ENCODE measurements around the gene GPR39.

The GPR39 gene

DNA sequence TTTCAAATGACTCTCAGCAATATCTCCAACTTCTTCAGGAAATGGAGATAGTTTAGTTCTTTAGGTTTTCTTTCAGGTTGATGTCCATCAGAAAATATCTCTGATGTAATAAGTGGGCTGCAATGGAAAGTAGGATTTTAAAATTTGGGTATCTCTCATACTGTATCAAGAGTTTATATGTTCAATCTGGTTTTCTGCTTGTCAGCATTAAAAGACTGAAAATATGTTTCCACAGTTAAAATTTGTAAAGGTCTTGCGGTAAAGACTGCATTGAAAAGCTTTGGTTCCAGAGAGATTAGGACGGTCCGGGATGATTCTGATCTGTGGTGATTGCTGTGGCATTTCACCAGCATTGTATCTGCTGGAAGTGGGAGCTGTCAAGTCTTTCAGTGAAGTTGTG is 170.2 kb downstream of the GPR39 start:
- H3K27ac Mint-ChIP-seq: no peak overlapping the region
- no peaks in the 10 kb centered on the region for H3K4me1 Mint-ChIP-seq
- H3K27me3 Mint-ChIP-seq: peaks cover 7% of the 10 kb centered on the region
- H3K9me3 Mint-ChIP-seq: peaks cover 2% of the 10 kb centered on the region
- H3K36me3 Mint-ChIP-seq: no peaks in the 10 kb centered on the region
- H3K4me3 Mint-ChIP-seq: no peak overlapping the region
- DNase-seq (ENCODE audit: low spot score in 2 of 2) (no peak), ATAC-seq (ENCODE audit: low read depth) (no peak)

DNA sequence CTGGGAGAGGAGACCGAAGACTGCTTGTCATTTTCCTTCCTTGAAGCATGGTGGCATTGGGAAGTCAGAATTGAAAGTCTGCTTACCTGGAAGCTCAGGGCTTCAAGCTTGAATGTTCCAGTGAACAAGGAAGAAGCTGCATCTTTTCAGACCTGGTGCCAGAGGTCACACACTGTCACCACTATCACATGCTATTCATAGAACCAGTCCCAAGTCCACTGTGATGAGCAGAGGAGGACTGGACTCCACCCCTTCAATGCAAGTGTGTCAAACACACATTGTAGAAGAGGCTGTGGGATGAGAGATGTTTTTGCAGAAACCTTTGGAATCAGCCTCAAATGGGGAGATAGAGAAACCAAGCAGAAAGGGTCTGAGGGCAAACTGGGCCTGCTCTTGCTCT is 172.0 kb downstream of the GPR39 start:
- Mint-ChIP-seq H3K27ac (no peak overlapping the region), H3K4me3 (no peak overlapping the region), H3K9me3 (peaks cover 2% of the 10 kb centered on the region), H3K4me1 (no peaks in the 10 kb centered on the region), H3K36me3 (no peaks in the 10 kb centered on the region), H3K27me3 (peaks cover 9% of the 10 kb centered on the region)
- DNase-seq (ENCODE audit: low spot score in 2 of 2) (no peak), ATAC-seq (ENCODE audit: low read depth) (no peak)

DNA sequence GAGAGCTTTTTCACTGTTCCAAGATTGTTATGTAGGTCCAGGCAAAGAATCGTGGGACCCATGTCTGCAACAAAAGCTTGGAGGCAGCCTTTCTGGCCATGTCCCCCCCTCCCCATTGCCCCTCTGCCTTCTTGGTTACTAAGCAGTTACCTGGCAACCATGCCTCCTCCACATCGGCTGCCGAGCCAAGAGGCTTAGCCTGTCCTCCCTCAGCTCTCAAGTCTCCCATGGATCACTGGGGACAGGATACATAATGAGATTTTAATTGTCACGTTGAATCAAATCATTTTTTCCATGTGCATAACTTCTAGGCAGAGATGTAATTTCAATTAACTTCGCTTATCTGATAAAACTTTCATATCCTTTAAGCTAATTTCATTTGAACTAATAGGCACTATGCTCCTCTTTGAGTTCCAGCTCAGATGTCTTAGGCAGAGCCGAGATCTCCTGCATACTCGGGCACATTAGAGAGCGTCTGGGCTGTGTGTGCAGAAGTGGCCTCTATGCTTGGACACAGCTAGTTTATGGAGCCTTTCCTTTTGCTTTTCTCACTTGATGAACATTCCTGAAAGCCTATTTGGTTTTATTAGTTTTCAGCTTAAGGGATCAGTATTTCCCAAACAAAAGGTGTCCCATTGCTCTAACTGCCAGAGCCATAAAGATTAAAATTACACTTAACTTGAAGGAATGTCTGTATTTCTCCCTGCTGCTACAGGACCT is 172.7 kb downstream of the GPR39 start:
- Mint-ChIP-seq H3K9me3 (peaks cover 2% of the 10 kb centered on the region), H3K27ac (no peak overlapping the region), H3K27me3 (peaks cover 5% of the 10 kb centered on the region), H3K4me3 (no peak overlapping the region), H3K4me1 (no peaks in the 10 kb centered on the region), H3K36me3 (no peaks in the 10 kb centered on the region)
- DNase-seq (ENCODE audit: low spot score in 2 of 2) (no peak), ATAC-seq (ENCODE audit: low read depth) (no peak)

GRCh38 chr2:132589966-132590365 is 173.4 kb downstream of the GPR39 start:
- H3K27me3 Mint-ChIP-seq: peaks cover 5% of the 10 kb centered on the region
- no peak overlapping the region for H3K4me3 Mint-ChIP-seq
- no peaks in the 10 kb centered on the region for H3K4me1 Mint-ChIP-seq
- ATAC-seq (ENCODE audit: low read depth) (no peak), DNase-seq (ENCODE audit: low spot score in 2 of 2) (no peak)
- no peaks in the 10 kb centered on the region for H3K36me3 Mint-ChIP-seq
- H3K27ac Mint-ChIP-seq: no peak overlapping the region
- peaks cover 2% of the 10 kb centered on the region for H3K9me3 Mint-ChIP-seq

DNA sequence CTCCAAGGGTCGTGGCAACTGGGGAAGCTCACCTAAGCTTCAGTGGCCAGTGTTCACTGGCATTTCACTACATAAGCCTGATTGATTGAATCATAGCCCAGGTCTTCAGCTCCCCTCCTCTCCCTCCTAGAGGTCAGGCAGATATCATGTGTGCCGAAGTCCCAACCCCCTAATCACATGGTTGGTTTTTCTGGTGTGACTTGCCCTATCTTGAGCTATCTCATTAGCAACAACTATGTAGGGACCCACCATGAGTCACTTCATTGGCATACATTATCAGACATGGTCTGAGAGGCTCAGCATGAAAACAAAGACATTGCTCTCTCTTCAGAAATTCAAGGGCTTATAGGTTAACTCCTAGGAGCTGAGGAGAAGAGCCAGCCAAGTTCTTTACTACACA is 176.6 kb downstream of the GPR39 start:
- no peaks in the 10 kb centered on the region for H3K36me3 Mint-ChIP-seq
- H3K27ac Mint-ChIP-seq: no peak overlapping the region
- H3K27me3 Mint-ChIP-seq: peaks cover 10% of the 10 kb centered on the region
- H3K9me3 Mint-ChIP-seq: peaks cover 6% of the 10 kb centered on the region
- no peak for ATAC-seq (ENCODE audit: low read depth)
- no peak overlapping the region for H3K4me3 Mint-ChIP-seq
- H3K4me1 Mint-ChIP-seq: no peaks in the 10 kb centered on the region
- DNase-seq (ENCODE audit: low spot score in 2 of 2): no peak

- DNase-seq (ENCODE audit: low spot score in 2 of 2): no peak
- no peak overlapping the region for H3K4me3 Mint-ChIP-seq
- no peaks in the 10 kb centered on the region for H3K36me3 Mint-ChIP-seq
- H3K27ac Mint-ChIP-seq: no peak overlapping the region
- no peaks in the 10 kb centered on the region for H3K4me1 Mint-ChIP-seq
- H3K9me3 Mint-ChIP-seq: peaks cover 7% of the 10 kb centered on the region
- peaks cover 13% of the 10 kb centered on the region for H3K27me3 Mint-ChIP-seq
- ATAC-seq (ENCODE audit: low read depth): no peak
Observed at GRCh38 chr2:132595186-132595585, 178.6 kb downstream of the GPR39 start.

- Mint-ChIP-seq H3K27me3 (peaks cover 9% of the 10 kb centered on the region), H3K4me3 (no peak overlapping the region), H3K36me3 (no peaks in the 10 kb centered on the region), H3K27ac (no peak overlapping the region), H3K9me3 (peaks cover 6% of the 10 kb centered on the region), H3K4me1 (no peaks in the 10 kb centered on the region)
- ATAC-seq (ENCODE audit: low read depth) (no peak), DNase-seq (ENCODE audit: low spot score in 2 of 2) (no peak)
Observed at GRCh38 chr2:132595693-132596092, 179.1 kb downstream of the GPR39 start.

DNA sequence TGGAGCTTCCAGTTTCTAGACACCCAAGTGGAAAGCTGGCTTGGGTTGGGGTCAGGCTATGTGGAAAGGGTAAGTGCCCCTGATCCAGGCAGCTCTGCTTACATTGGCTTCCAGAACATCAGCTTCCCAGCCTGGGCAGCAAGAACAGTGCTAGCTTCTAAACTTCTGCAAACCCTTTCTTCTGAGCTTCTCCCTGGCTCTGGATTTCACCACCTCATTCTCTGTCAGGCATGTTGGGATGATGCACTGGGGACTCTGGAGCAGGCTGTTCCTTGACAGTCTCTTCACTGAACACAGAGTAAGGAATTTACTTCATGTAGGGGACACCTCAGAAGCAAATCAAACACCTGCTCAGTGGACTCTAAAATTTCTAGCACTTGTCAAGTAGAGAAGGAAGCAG is 180.6 kb downstream of the GPR39 start:
- DNase-seq (ENCODE audit: low spot score in 2 of 2): no peak
- H3K4me1 Mint-ChIP-seq: no peaks in the 10 kb centered on the region
- H3K36me3 Mint-ChIP-seq: no peaks in the 10 kb centered on the region
- H3K4me3 Mint-ChIP-seq: no peak overlapping the region
- H3K9me3 Mint-ChIP-seq: peaks cover 6% of the 10 kb centered on the region
- H3K27me3 Mint-ChIP-seq: peaks cover 9% of the 10 kb centered on the region
- no peak for ATAC-seq (ENCODE audit: low read depth)
- H3K27ac Mint-ChIP-seq: no peak overlapping the region

DNA sequence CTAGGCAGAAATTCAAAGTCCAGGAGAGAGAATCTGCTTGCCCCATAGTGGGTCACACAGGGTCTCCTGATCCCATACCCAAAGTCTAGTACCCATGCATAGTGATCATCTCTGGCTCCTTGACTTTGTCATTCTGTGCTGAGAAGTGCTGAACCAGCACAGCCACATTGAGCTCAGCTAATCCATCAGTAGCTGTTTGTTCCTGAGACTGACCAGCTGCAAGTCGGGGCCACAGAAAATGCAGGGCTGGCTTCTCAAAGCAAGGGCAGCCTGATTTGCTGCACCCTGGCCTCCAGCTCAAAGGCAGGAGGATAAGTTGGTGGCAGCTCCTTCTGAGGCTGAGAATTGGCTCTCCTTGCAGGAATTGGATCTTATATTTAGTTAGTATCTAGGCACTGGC is 181.2 kb downstream of the GPR39 start:
- DNase-seq (ENCODE audit: low spot score in 2 of 2) (no peak), ATAC-seq (ENCODE audit: low read depth) (no peak)
- no peaks in the 10 kb centered on the region for H3K36me3 Mint-ChIP-seq
- H3K27me3 Mint-ChIP-seq: peaks cover 9% of the 10 kb centered on the region
- H3K4me3 Mint-ChIP-seq: no peak overlapping the region
- no peak overlapping the region for H3K27ac Mint-ChIP-seq
- peaks cover 6% of the 10 kb centered on the region for H3K9me3 Mint-ChIP-seq
- H3K4me1 Mint-ChIP-seq: no peaks in the 10 kb centered on the region

- H3K9me3 Mint-ChIP-seq: peaks cover 6% of the 10 kb centered on the region
- no peak for DNase-seq (ENCODE audit: low spot score in 2 of 2)
- H3K36me3 Mint-ChIP-seq: no peaks in the 10 kb centered on the region
- H3K27me3 Mint-ChIP-seq: peaks cover 9% of the 10 kb centered on the region
- no peak overlapping the region for H3K27ac Mint-ChIP-seq
- no peak overlapping the region for H3K4me3 Mint-ChIP-seq
- no peak for ATAC-seq (ENCODE audit: low read depth)
- no peaks in the 10 kb centered on the region for H3K4me1 Mint-ChIP-seq
Observed at GRCh38 chr2:132598536-132598935, 181.9 kb downstream of the GPR39 start.

DNA sequence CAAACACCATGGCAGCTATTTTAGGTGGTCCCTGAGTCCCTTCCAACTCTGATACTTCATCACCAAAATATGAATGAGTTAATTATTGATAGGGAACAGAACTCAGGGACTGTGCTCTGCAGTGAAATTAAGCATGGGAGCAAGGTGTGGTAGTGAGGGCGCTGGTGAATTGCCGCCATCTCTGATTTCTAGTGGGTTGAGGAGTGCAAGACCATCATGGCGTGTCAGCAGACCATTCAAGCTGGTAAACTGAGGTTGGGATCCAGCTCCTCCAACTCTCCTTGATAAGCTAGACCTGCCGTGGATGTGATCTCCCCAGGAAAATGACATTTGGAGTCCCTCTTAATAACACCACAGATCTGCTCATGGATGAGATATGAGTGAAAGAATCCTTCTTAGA is 183.0 kb downstream of the GPR39 start:
- DNase-seq (ENCODE audit: low spot score in 2 of 2) (no peak), ATAC-seq (ENCODE audit: low read depth) (no peak)
- H3K4me3 Mint-ChIP-seq: no peak overlapping the region
- H3K4me1 Mint-ChIP-seq: no peaks in the 10 kb centered on the region
- H3K36me3 Mint-ChIP-seq: no peaks in the 10 kb centered on the region
- no peak overlapping the region for H3K27ac Mint-ChIP-seq
- H3K9me3 Mint-ChIP-seq: peaks cover 6% of the 10 kb centered on the region
- H3K27me3 Mint-ChIP-seq: peaks cover 9% of the 10 kb centered on the region

- ATAC-seq (ENCODE audit: low read depth) (no peak), DNase-seq (ENCODE audit: low spot score in 2 of 2) (no peak)
- Mint-ChIP-seq H3K9me3 (no peaks in the 10 kb centered on the region), H3K27me3 (peaks cover 4% of the 10 kb centered on the region), H3K27ac (no peak overlapping the region), H3K36me3 (no peaks in the 10 kb centered on the region), H3K4me3 (no peak overlapping the region), H3K4me1 (no peaks in the 10 kb centered on the region)
Observed at GRCh38 chr2:132604561-132604960, 188.0 kb downstream of the GPR39 start.

- Mint-ChIP-seq H3K4me1 (no peaks in the 10 kb centered on the region), H3K27ac (no peak overlapping the region), H3K9me3 (no peaks in the 10 kb centered on the region), H3K4me3 (no peak overlapping the region), H3K36me3 (no peaks in the 10 kb centered on the region), H3K27me3 (peaks cover 5% of the 10 kb centered on the region)
- no peak for ATAC-seq (ENCODE audit: low read depth)
- no peak for DNase-seq (ENCODE audit: low spot score in 2 of 2)
Observed at GRCh38 chr2:132605236-132606180, 188.9 kb downstream of the GPR39 start.

GRCh38 chr2:132606649-132607048 is 190.0 kb downstream of the GPR39 start:
- Mint-ChIP-seq H3K27ac (no peak overlapping the region), H3K4me3 (no peak overlapping the region), H3K9me3 (no peaks in the 10 kb centered on the region), H3K27me3 (peaks cover 3% of the 10 kb centered on the region), H3K36me3 (no peaks in the 10 kb centered on the region), H3K4me1 (no peaks in the 10 kb centered on the region)
- DNase-seq (ENCODE audit: low spot score in 2 of 2) (no peak), ATAC-seq (ENCODE audit: low read depth) (no peak)

All from memory B cell (primary cell).